HG03460 (cell line): Measurements from ENCODE around the gene MCEE.
"Not testable (repeated sequence)": the region's sequence is repeated elsewhere in the genome, so short reads cannot be mapped to it uniquely, and the experiment has no call there.

ENCODE experiments used
- ATAC-seq: cut with Tn5 transposase; IDR thresholded peaks from one replicate; pipeline ENCODE4 v1.9.1; 2021; ENCODE audit not compliant: unreplicated experiment

The MCEE gene

DNA sequence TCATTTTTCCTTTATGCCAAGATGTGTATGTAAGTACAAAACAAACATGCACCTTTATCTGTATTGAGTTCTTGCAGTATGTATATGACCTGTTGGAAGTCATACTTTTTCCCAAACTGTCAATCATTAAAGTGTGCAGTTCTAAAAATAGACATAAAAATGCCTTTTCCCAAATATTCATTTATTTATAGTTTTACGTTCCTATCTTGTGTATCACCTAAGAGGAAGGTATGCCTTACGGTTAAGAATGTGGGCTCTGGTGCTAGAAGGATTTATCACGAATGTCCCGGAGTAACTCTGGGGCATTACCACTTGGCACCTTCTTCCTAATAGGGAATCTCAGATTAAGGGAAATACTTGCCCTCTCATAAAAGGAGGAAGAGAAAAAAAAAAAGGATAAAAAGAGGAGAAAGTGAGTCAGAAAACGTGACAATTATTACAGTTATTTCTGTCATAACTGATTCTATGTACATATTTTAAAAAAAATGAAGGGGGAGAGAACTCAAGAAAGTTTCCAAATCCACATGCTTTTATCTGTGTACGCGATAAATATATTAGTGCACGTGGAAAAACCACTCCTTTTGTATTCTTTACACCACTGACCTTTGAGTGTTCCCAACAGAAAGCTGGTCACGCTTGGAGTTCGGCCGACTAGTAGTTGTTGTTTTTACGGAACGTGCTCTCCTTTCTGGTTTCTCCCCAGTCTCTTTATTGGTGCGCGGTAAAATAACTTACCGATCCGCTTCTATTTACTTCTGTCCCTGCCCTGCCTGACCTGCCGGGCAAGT, 721 bp downstream of the MCEE start:
- no peak for ATAC-seq

DNA sequence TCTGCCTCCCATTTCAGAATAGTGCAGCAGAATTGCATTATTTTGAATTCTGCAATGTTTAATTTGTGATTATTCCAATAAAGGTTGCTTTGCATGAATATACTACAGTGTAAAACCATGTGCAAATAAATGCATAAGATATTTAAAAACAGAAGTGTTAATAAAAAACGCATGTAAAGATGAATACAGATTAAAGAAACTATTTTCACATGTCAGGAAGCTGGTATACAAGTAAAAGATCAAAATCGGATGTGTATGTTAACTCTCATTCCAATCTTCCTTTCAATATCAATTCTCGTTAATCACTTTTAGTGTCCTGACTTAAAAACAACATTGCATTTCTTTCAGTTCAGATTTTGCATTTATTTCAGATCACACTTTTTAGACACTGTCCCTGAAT, 3.1 kb downstream of the MCEE start:
- no peak for ATAC-seq

DNA sequence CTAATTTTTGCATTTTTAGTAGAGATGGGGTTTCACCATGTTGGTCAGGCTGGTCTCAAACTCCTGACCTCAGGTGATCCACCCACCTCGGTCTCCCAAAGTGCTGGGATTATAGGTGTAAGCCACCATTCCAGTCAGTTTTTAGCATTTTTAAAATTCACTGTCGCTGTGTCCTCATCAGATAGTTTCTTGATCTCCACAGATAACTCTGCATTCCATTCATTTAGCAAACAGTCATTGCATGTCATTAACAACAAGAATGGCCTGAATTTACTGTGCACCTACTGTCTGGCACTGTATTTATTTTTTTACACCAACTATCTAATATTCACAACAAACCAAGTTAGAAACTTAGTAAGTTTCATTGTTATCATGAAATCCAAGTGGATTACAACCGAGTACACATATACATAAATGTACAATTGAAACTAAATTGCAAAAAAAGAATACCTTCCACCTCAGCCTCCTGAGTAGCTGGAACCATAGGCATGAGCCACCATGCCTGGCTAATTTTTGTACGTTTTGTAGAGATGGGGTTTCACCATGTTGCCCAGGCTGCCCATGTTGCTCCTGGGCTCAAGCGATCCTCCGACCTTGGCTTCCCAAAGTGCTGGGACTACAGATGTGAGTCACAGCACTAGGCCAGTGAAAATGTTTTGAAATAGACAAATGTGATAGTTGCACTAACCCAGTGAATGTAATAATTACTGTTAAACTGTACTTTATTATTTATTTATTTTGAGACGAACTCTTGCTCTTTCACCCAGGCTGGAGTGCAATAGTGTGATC, 4.3 kb downstream of the MCEE start:
- no peak for ATAC-seq

DNA sequence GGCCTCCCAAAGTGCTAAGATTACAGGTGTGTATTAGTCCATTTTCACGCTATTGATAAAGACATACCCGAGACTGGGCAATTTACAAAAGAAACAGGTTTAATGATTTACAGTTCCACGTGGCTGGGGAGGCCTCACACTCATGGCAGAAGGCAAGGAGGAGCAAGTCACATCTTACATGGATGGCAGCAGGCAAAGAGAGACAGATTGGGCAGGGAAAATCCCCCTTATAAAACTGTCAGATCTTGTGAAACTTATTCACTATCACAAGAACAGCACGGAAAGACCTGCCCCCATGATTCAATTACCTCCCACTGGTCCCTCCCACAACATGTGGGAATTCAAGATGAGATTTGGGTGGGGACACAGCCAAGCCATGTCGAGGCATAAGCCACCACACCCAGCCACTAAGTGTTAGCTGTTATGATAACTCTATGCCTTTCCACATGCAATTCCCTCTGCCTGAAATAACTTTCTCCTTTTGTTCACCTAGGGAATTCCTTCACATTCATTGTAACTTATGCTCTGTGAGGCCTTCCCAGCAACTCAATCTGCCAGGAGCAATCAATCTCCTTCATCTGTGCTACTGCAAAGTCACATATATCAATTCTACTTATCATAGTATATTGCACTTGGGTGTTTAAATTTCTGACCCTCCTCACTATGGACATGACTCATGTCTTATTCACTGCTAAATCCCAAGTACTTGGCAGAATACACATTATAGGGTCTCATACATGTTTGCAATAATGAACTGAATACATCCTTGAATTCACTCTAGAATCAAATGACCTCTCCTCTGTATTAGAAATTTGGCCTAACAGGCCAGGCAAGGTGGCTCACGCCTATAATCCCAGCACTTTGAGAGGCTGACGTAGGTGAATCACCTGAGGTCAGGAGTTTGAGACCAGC, 7.4 kb downstream of the MCEE start:
- no peak for ATAC-seq

DNA sequence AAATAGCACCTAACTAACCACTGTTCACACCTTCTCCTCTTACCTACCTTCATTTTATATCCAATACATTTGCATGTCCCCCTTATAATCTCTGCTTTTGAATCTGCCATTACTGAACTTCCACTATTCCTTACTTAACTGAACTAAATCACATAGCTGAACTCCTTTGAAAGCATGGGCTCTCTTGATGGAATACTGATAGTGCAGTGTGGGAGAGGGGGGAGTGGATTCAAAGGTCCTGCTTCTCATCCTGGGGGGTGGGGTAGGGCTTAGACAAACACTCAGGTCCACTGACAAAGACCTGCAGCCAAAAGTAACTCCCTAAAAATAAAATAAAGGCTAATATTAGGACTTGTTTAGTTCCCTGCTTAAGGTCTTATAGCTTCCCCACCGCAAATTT, 8.6 kb downstream of the MCEE start:
- ATAC-seq = no peak

DNA sequence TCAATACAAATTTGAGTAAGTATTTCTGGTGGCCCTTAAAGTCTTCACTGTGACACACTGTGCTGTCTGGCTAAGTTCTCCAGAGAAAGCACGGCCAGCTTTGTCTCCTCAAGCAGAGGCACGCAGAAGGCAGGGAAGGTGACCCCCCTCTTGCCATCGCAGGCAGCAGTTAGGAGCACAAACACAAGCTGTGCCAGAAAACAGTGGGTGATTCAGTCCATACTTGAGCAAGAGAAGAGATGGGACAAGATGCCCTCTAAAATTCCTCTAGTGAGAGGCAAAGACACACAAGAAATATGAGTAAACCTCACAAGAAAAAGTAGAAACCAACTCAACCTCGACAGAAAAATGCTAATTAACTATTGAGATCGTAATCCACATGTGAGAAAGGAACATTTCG, 9.8 kb downstream of the MCEE start:
- no peak for ATAC-seq

DNA sequence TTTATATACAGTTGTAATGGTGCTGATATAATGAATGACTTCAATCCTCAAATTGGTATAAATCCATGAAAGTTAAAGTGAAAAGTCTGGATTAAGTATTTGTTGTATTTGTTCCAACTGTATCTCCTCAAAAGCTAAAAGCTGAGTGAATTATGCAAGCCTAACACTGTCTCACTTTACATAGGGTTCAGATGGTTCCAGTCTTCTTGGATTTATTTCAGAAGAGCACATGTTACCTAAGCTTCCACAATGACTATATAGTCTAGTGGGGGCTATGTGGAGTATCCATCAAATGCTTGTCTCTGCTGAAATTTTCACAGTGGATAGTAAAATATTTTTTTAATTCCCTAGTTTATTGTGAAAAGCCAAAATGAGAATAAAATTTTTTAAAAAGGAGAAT, 13.0 kb downstream of the MCEE start:
- ATAC-seq = no peak

DNA sequence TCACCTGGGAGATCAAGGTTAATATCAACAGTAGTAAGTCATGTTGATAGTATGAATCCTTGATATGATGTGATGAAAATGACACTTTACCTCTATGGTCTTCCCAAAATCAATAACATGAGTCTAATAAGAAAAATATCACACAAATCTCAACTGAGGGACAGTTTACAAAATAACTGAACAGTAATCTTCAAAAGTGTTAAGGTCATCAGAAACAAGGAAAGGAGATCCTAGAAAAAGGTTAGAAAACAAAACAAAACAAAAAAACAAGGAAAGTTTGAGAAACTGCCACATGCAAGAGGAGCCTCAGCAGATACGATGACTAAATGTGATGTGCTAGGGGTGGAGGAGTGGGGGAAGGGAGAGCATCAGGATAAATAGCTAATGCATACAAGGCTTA, 16.2 kb downstream of the MCEE start:
- ATAC-seq = no peak

DNA sequence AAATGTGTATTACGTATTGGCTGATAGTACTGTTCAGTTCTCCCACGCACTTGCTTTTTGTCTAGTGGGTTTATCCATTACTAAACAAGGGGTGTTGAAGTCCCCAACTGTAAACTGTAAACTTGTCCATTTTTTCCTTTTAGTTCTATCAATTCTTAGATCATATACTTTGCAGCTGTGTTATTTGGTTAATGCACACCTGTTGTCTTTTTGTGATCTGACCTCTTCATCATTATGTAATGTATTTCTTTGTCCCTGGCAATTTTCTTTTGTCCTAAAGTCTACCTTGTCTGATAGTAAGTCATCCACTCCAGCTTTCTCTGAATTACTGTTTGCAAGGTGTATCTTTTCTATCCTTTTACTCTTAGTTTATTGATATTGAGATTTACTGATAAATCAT, 21.9 kb downstream of the MCEE start:
- no peak for ATAC-seq

DNA sequence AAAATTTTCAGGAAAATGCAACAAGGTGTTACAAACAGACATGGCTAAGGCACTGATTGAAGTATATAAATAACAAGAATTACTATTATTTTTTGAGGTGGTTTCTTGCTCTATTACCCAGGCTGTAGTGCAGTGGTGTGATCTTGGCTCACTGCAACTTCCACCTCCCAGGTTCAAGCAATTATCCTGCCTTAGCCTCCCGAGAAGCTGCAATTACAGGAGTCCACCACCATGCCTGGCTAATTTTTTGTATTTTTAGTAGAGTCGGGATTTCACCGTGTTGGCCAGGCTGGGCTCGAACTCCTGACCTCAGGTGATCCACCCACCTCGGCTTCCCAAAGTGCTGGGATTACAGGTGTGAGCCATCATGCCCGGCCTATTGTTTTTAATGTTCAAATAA, 23.6 kb downstream of the MCEE start:
- not testable (repeated sequence) for ATAC-seq

DNA sequence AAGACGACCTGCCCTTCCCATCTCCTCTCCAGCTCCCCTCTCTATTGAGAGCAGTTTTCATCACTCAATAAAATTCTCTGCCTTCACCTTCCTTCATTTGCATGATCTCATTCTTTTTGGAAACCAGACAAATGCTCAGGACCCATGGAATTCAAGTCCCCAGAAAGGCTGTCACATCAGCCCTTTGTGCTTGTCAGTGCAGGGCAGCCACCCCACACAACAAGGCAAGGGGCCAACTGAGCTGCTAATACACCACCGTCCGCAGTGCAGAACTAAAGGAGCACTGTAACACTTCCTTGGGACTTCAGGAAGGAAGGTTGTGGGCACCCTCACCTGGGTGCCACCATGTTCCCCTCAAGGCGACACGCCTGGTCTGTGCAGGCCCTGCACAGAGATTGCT, 26.2 kb downstream of the MCEE start:
- no peak for ATAC-seq

DNA sequence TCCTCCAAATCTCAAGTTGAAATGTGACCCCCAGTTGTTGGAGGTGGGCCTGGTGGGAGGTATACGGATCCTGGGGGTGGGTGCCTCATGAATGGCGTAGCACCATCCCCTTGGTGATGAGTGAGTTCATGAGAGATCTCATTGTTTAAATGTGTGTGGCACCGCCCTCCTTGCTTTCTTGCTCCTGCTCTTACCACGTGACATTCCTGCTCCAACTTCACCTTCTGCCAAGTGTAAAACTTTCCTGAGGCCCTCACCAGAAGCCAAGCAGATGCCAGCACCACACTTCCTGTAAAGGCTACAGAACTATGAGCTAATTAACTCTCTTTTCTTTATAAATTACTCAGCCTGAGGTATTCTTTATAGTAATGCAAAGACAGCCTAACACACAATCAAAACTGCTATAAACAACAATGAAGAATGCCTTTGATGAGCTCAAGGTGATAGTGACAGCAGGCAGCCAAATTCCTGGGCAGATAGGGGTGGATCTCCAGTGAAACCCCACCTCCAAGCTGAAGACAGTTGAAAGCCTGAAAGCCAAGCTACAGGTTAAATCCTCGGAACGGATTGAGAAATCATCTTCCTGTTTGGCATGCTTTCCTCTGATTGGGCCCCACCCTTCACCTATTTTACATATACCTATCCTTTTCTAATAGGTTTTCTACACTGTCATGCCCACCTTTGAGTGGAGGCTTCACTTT, 26.9 kb downstream of the MCEE start:
- ATAC-seq = no peak

DNA sequence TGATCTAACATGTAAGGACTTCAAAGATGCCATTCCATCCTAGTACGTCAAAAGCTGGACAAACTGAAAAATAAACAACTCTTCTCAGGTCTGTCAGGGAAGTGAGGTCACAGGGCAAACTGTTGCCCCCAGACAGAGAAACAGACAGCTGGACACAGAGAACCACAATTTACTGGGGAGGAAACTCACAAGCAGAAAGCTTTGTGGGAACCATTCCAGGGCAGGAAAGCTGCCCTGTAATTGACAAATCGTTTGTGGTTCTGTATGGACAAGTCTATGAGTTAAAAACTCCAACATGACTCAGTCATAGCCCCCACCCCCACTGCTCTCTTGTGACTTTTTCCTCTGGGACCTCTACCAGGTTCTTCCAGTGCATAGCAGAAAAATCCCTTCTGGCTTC, 28.4 kb downstream of the MCEE start:
- no peak for ATAC-seq

DNA sequence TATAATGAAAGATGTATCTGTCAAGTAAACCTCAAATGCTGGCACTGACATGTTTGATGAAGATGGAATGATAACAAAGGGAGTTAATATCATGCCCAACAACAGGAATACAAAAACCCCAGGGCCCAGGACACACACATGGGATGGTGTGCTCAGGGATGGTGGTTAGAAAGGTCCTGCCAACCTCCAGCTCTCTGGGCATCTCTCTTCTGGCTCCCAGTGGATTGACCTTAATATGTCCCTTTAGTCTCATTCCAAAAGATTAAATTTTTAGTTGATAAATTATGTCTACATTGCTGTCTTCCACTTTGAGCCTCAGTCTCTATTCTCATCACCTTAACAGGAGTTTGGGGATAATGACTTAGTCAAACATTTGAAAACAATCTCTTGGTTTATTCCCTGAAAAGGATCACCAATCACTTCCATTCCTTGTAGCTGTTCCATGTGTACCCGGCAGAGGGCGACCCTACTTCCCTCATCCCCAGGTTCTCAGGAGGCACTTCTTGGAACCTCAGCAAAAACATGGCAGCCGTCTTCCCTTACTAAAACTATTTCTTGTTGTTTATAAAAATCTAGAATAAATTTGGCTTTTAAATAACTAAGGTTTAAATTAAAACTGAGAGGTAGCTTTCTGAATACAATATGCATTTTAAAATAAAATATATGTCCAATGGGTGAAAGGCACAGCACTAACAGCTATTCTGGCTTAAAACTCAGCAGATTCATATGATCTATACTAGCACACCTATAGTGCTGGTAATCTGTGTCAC, 29.6 kb downstream of the MCEE start:
- no peak for ATAC-seq

DNA sequence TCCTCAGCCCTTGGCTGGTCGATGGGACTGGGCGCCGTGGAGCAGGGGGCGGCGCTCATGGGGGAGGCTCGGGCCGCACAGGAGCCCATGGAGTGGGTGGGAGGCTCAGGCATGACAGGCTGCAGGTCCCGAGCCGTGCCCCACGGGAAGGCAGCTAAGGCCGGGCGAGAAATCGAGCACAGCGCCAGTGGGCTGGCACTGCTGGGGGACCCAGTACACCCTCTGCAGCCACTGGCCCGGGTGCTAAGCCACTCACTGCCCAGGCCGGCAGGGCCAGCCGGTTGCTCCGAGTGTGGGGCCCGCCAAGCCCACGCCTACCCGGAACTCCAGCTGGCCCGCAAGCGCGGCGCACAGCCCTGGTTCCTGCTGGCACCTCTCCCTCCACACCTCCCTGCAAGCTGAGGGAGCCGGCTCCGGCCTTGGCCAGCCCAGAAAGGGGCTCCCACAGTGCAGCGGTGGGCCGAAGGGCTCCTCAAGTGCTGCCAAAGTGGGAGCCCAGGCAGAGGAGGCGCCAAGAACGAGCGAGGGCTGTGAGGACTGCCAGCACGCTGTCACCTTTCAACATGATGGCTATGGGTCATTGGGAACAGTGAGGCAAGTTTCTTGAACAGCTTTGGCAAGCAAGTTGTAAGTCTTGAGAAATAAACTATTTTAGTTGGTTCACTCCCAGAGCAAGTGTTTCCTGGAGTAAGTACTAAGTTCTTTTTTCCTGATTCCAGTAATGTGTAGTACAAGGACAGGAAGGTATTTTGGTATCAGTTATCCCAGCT, 37.4 kb downstream of the MCEE start:
- ATAC-seq = not testable (repeated sequence)

DNA sequence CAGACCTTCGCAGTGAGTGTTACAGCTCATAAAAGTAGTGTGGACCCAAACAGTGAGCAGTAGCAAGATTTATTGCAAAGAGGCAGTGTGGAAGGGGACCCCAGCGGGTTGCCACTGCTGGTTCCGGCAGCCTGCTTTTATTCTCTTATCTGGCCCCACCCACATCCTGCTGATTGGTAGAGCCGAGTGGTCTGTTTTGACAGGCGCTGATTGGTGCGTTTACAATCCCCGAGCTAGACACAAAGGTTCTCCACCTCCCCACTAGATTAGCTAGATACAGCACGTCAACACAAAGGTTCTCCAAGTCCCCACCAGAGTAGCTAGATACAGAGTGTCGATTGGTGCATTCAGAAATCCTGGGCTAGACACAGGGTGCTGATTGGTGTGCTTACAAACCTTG, 38.2 kb downstream of the MCEE start:
- not testable (repeated sequence) for ATAC-seq

DNA sequence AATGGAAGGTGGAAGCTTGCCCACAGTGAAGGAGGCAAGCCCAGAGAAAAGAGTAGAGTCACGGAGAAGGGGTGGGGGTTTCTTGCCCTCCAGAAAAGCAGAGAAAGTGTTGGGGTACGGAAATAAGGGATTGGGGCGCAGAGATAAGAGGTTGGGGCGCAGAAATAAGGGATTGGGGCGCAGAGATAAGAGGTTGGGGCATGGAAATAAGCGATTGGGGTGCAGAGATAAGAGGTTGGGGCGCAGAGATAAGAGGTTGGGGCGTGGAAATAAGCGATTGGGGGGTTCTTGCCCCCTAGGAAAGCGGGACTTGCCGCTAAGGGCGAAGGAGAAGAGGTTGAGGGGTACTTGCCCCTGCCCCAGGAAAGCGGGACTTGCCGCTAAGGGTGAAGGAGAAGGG, 40.6 kb downstream of the MCEE start:
- ATAC-seq = not testable (repeated sequence)

DNA sequence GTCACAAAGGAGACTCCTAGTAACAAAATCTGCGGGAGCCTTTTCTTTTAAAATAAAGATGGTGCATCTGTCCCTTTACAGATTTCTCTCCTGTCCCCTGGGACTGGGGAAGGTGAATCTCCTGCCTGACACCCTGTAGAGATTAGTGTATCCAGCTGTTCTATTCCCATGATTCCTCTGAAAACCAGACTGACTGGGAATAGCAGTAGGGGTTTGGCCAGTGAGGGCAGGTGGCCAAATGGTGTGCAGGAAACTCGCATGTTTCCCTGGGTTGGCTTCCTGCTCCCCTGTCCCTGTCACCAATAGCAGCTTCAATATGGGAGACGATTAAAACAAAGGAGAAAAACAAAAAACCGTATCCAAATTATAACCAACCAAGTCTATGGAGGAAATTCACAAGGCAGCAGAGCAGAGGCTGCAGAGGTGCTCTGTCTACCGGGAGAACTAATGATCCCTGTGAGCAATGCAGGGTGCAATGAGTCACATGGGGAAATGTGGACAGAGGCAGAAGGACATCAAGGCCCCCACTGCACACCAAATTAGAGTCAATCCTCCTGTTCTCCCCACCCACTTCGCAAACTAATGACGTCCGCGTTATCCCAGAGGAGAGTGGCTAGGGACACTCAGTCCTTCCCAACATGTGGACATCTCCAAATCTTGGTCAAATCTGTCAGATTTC, 44.6 kb downstream of the MCEE start:
- ATAC-seq = not testable (repeated sequence)
